Hepatocyte (in vitro differentiated cells): ENCODE results near the gene HOPX. TPM values are rescaled to one million over a fixed set of nuclear protein-coding genes. Genes with fewer than 3 reads are reported as not detected.
A peak's percentile ranks its signal among the peaks of the same experiment; 100 is the strongest.

Experiments used
- DNase-seq: peaks from one replicate; pipeline ENCODE4 v3.0.0-alpha.2; 2016; ENCODE audit warnings: low spot score
- H2AFZ ChIP-seq: fragments of 200-600 bp; sonication (generic); 2 replicates; pipeline ENCODE4 v1.6.0; 2016; ENCODE audit warnings: antibody characterized with exemption, mild to moderate bottlenecking
- H3K27ac ChIP-seq: fragments of 200-600 bp; sonication (generic); 2 replicates; pipeline ENCODE4 v1.5.1; 2016; ENCODE audit warnings: mild to moderate bottlenecking
- H3K27me3 ChIP-seq: fragments of 200-600 bp; sonication (generic); 2 replicates; pipeline ENCODE4 v1.6.1; 2016
- H3K36me3 ChIP-seq: fragments of 200-600 bp; sonication (generic); replicated peaks from 2 replicates; pipeline ENCODE4 v1.5.1; 2016; ENCODE audit warnings: low read depth; ENCODE audit not compliant: insufficient read depth
- H3K4me1 ChIP-seq: fragments of 200-600 bp; sonication (generic); 2 replicates; pipeline ENCODE4 v1.5.1; 2016; ENCODE audit warnings: mild to moderate bottlenecking, moderate library complexity; ENCODE audit not compliant: insufficient read depth
- H3K4me2 ChIP-seq: fragments of 200-600 bp; sonication (generic); 2 replicates; pipeline ENCODE4 v1.6.0; 2016
- H3K4me3 ChIP-seq: fragments of 200-600 bp; sonication (generic); 2 replicates; pipeline ENCODE4 v1.5.1; 2016; ENCODE audit warnings: mild to moderate bottlenecking
- H3K79me2 ChIP-seq: fragments of 200-600 bp; sonication (generic); 2 replicates; pipeline ENCODE4 v1.6.0; 2017; ENCODE audit warnings: mild to moderate bottlenecking
- H3K9me2 ChIP-seq: fragments of 200-600 bp; sonication (generic); replicated peaks from 2 replicates; pipeline ENCODE4 v1.6.0; 2017; ENCODE audit warnings: mild to moderate bottlenecking; ENCODE audit not compliant: insufficient read depth
- H3K9me3 ChIP-seq: fragments of 200-600 bp; sonication (generic); 2 replicates; pipeline ENCODE4 v1.5.1; 2016; ENCODE audit warnings: low read depth, mild to moderate bottlenecking
- H4K20me1 ChIP-seq: fragments of 200-600 bp; sonication (generic); 2 replicates; pipeline ENCODE4 v1.6.0; 2016; ENCODE audit warnings: mild to moderate bottlenecking; ENCODE audit not compliant: insufficient read depth, poor library complexity, severe bottlenecking
- EZH2 ChIP-seq: fragments of 200-600 bp; sonication (generic); IDR thresholded peaks from 2 replicates; pipeline ENCODE4 v1.6.1; 2016; ENCODE audit warnings: antibody characterized with exemption, mild to moderate bottlenecking, borderline replicate concordance
- EZH2phosphoT487 ChIP-seq: fragments of 200-600 bp; sonication (generic); IDR thresholded peaks from one replicate; pipeline ENCODE4 v1.6.1; 2018; ENCODE audit warnings: antibody characterized with exemption, mild to moderate bottlenecking, low read depth, moderate library complexity; ENCODE audit not compliant: unreplicated experiment, severe bottlenecking
- WGBS: methylation state at CpG from one replicate; pipeline ENCODE4 v1.1.6; 2016; ENCODE audit warnings: low lambda C conversion rate; ENCODE audit errors: missing lambda C conversion rate; 5-methylcytosine and 5-hydroxymethylcytosine counted together
- polyA plus RNA-seq: library from polyadenylated mRNA; unstranded; fragments of >200 nt; fragmentation: Nextera tagmentation; extraction: Ambion mirVana; gene quantifications from 2 replicates; pipeline ENCODE4 v1.2.1, GENCODE V29; 2016
- total RNA-seq: library from RNA; depleted of rRNA; stranded (reverse); fragments of >200 nt; gene quantifications from 2 replicates; pipeline ENCODE4 v1.2.3, GENCODE V29; 2014
- TF ChIP-seq, protein P1 (sequence below): fragments of 200-600 bp; sonication (generic); IDR thresholded peaks from 2 replicates; pipeline ENCODE4 v1.5.1; 2016; ENCODE audit warnings: antibody characterized with exemption, mild to moderate bottlenecking; ENCODE audit not compliant: poor library complexity

Gene HOPX
- total and polyA plus RNA-seq, 2 experiments from 2014 or later = 11.7 to 17.7 TPM

DNA sequence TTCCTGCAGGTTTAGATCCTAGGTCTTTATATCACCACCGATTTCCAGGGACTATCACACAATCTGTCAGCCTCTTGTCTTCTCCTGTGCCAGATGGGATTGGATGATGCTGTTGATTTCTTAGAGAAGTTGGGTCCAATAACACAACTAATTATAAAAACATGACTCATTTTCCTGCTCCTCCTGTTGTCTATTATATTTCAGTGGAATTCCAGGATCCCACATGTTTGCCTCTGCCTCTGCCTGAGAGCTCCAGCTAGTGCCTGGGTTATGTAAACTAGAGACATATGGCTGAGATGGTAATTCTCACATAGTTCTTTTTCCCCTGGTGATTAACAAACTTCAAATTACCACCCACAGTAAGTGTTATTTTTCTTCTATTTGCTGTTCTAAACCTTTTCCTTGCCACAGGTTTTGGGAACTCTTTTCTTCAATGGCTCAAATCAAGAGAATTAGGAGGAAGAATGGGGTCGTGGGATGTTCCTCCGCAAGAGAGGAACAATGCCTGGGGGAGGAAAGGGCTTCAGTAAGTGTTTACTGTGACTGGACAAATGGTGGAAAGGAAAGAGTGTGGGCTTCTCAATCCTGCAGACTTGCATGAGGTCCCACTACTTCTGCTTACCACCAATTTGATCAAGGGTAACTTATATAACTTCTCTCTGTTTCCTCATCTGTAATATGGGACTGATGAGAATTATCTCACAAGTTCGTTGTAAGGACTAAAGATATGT is 3.4 kb upstream of the HOPX start:
- Histone ChIP-seq H3K9me3 (no peaks in the 10 kb centered on the region), H2AFZ (no peak overlapping the region), H3K9me2 (no peaks in the 10 kb centered on the region), H3K4me1 (peaks cover 4% of the 10 kb centered on the region), H4K20me1 (no peaks in the 10 kb centered on the region), H3K4me2 (no peak overlapping the region), H3K4me3 (no peak overlapping the region), H3K79me2 (no peaks in the 10 kb centered on the region), H3K36me3 (no peaks in the 10 kb centered on the region), H3K27ac (no peak overlapping the region), H3K27me3 (no peaks in the 10 kb centered on the region)
- TF ChIP-seq EZH2phosphoT487 = no peak
- TF ChIP-seq EZH2 = no peak
- TF ChIP-seq, protein P1, sequence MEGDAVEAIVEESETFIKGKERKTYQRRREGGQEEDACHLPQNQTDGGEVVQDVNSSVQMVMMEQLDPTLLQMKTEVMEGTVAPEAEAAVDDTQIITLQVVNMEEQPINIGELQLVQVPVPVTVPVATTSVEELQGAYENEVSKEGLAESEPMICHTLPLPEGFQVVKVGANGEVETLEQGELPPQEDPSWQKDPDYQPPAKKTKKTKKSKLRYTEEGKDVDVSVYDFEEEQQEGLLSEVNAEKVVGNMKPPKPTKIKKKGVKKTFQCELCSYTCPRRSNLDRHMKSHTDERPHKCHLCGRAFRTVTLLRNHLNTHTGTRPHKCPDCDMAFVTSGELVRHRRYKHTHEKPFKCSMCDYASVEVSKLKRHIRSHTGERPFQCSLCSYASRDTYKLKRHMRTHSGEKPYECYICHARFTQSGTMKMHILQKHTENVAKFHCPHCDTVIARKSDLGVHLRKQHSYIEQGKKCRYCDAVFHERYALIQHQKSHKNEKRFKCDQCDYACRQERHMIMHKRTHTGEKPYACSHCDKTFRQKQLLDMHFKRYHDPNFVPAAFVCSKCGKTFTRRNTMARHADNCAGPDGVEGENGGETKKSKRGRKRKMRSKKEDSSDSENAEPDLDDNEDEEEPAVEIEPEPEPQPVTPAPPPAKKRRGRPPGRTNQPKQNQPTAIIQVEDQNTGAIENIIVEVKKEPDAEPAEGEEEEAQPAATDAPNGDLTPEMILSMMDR = no peak
- 80% methylated on average over 4 of the region's 4 CpGs for WGBS
- DNase-seq = no peak

DNA sequence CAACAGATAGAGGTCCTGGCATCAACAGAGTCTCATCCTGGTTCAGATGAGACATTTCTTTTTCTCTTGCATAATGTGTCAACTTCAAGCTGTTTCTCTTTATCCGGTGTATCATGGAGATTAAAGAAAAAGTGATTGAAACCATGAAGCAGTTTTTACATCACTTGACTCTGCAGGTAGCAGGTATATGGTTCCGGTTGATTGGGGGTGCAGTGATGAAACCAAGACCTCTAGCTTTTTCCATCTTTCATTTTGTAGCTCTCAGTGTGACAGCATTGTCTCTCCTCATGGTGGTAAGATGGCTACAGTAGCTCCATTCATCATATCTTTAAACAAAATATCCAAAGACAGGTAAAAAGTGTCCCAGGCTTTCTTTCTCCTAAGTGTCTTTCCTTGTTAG is 2.4 kb upstream of the HOPX start:
- no peak overlapping the region for H3K4me2 ChIP-seq
- WGBS = 96% methylated on average over 2 of the region's 2 CpGs

DNA sequence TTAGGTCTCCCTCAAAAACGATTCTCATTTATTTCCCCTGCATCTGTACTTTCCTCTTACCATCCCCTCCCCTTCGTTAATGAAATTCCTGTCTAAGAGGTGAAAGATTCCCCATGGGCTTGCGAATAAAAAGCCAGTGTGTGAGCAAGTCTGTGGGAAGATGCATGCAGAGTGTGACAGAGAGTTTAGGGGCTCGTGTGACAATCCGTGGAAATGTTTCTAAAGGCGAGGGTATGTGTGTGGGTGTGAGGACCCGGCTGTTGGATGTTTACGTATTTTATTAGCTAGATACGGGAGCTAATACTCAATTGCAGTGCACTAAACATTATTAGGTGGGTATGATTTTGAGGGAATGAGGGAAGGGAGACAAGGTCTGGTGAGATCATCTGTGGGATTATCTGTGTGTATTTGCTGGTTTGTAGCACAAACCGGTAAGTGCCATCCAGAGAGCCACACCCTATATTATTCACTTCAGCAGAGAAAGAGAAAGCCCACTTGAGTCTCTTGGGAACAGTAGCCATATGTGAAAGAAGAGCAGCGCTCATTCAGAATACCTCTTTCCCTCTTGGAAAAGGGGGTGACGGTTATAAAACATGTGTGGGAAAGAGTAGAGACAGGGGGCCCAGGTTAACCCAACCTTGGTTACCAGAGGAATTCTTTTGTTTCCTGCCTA is 893 bp upstream of the HOPX start:
- TF ChIP-seq EZH2phosphoT487 (no peak), EZH2 (no peak)
- TF ChIP-seq, protein P1 = no peak
- H3K4me3 ChIP-seq = no peak overlapping the region
- H3K36me3 ChIP-seq = no peaks in the 10 kb centered on the region
- H3K79me2 ChIP-seq = no peaks in the 10 kb centered on the region
- H2AFZ ChIP-seq = no peak overlapping the region
- H3K27ac ChIP-seq = peak overlapping the region; percentile 47
- H3K4me2 ChIP-seq = peak overlapping the region; percentile 53
- H4K20me1 ChIP-seq = no peaks in the 10 kb centered on the region
- 57% methylated on average over 12 of the region's 12 CpGs for WGBS
- no peak for DNase-seq
- H3K4me1 ChIP-seq = peaks cover 4% of the 10 kb centered on the region
- H3K9me3 ChIP-seq = no peaks in the 10 kb centered on the region
- H3K9me2 ChIP-seq = no peaks in the 10 kb centered on the region
- H3K27me3 ChIP-seq = no peaks in the 10 kb centered on the region

More for the DNA sequence above, 2.4 kb upstream of the HOPX start:
- no peaks in the 10 kb centered on the region for H3K9me3 ChIP-seq
- no peaks in the 10 kb centered on the region for H4K20me1 ChIP-seq
- H3K36me3 ChIP-seq = no peaks in the 10 kb centered on the region
- H3K4me1 ChIP-seq = peaks cover 4% of the 10 kb centered on the region
- no peak overlapping the region for H3K4me3 ChIP-seq
- no peak overlapping the region for H2AFZ ChIP-seq
- DNase-seq = no peak
- H3K79me2 ChIP-seq = no peaks in the 10 kb centered on the region
- H3K9me2 ChIP-seq = no peaks in the 10 kb centered on the region
- H3K27me3 ChIP-seq = no peaks in the 10 kb centered on the region
- H3K27ac ChIP-seq = no peak overlapping the region
- TF ChIP-seq EZH2 = no peak

DNA sequence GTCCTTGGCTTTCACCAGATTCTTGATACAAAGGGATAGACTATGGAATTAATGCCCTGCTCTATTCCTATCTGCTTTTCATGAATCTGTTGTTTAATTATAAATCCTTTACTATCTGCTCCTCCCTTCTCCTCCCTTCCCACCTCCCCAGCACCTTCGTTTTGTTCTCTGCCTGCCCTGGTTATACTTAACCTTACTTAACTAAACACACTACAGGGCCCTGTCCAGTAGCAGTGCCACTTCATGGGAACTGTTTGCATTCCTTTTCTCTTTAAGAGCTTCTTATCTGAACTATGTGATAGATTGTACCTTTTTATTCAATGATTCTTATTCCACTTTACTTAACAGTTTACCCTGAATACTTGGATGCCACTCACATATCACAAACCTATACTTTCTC is 830 bp downstream of the HOPX start:
- Histone ChIP-seq H3K4me2 (peak overlapping the region; percentile 53), H3K9me2 (no peaks in the 10 kb centered on the region), H4K20me1 (no peaks in the 10 kb centered on the region), H3K27ac (peak overlapping the region; percentile 4), H3K4me1 (peaks cover 4% of the 10 kb centered on the region), H3K79me2 (no peaks in the 10 kb centered on the region), H3K4me3 (no peak overlapping the region), H3K27me3 (no peaks in the 10 kb centered on the region), H3K36me3 (no peaks in the 10 kb centered on the region), H3K9me3 (no peaks in the 10 kb centered on the region), H2AFZ (no peak overlapping the region)
- 41% methylated on average over 1 of the region's 1 CpG for WGBS
- TF ChIP-seq, protein P1 = no peak
- TF ChIP-seq EZH2phosphoT487 = no peak
- DNase-seq = no peak
